Subcutaneous adipose tissue (tissue), 4 donors: Measurements from ENCODE around the gene TCEANC2. TPM values are rescaled to one million over a fixed set of nuclear protein-coding genes. Genes with fewer than 3 reads are reported as not detected.

ENCODE experiments used
- CTCF ChIP-seq: fragments of 450-650 bp; IDR thresholded peaks from one replicate; pipeline ENCODE4 v1.5.1; 2016; ENCODE audit warnings: low read depth, mild to moderate bottlenecking, control low read depth, antibody characterized with exemption, moderate library complexity
- total RNA-seq, 4 donors: library from RNA; depleted of rRNA; stranded (reverse); fragments of >200 nt; gene quantifications; one replicate each; pipeline ENCODE4 v1.1.0, GENCODE V29; 2016

TCEANC2 gene
- total RNA-seq, 4 donors from 2014 or later = 3.3 to 5.6 (median 4.4) TPM

GRCh38 chr1:54136963-54137533 is 83.6 kb downstream of the TCEANC2 start:
- TF ChIP-seq CTCF = no peak

DNA sequence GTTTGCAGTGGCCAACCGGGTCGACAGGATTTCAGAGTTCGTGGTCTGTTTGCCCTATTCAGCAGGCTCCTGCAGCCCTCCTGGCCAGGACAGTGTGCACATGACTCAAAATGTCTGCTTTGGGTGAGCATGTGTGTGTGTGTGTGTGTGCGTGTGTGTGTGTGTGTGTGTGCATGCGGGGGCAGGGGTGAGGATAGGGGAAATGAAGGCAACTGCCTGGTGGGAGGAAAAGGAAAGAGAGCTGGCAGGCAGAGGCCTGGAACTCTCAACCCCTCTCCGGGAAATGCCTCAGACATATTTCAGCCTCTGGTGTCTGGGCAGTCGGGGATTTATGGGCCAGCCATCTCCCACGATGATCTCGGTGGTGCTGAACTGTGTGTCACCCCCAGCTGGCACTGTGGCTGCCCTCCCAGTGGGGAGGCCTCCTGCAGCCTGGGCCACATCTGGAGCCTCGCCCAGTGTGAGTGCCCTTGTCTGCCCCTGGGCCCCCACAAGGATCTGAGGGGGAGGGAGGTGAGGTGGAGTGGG is 84.2 kb downstream of the TCEANC2 start:
- no peak for TF ChIP-seq CTCF

GRCh38 chr1:54138994-54139393 is 85.6 kb downstream of the TCEANC2 start:
- no peak for TF ChIP-seq CTCF

DNA sequence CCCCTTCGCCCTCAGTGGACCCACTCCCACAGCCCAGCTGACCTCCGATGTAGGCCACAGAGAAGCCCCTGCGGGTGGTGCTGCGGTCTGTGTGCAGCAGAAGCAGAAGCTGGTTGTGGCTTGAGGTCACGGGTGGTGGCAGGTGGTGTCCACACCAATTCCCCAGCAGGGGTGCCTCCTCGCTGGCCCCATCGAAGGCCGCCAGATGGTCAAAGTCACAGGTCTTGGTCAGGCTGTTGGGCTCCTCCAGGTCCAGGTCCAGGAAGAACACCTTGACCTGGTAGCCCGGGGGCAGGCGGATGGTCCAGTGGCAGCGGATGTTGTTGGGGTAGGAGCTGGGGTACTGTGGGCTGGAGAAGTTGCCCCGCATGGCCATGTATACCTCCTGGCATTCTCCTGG is 86.3 kb downstream of the TCEANC2 start:
- TF ChIP-seq CTCF = no peak

- TF ChIP-seq CTCF = no peak
Measured at GRCh38 chr1:54142146-54142900, 88.9 kb downstream of the TCEANC2 start.

- TF ChIP-seq CTCF = no peak
Measured at GRCh38 chr1:54144366-54144765, 91.0 kb downstream of the TCEANC2 start.

- TF ChIP-seq CTCF = no peak
Measured at GRCh38 chr1:54149734-54150133, 96.3 kb downstream of the TCEANC2 start.
